Right lobe of liver (tissue), 4 donors: ENCODE measurements around the gene HBG1.

Source experiments
- CTCF ChIP-seq, 4 donors: fragments of 200-600 bp in 3 of 4; fragments of 450-650 bp in 1 of 4; IDR thresholded peaks; one replicate each; pipeline versions ENCODE4 v1.5.1 to v1.8.0; 2016 to 2022; ENCODE audit warnings: antibody characterized with exemption in 4 of 4, mild to moderate bottlenecking in 2 of 4
- POLR2A ChIP-seq: fragments of 450-650 bp; IDR thresholded peaks from one replicate; pipeline ENCODE4 v1.6.1; 2017; ENCODE audit warnings: antibody characterized with exemption, mild to moderate bottlenecking
- donor health status: DM: no; HTN: no; CAD: no.
- donor health status: DM: no; HTN: no; CAD: no.
- donor health status: DM: no; HTN: yes; CAD: no.

GRCh38 chr11:5210376-5210885, 39.2 kb downstream of the HBG1 start:
- no peak for TF ChIP-seq POLR2A
- no peak for TF ChIP-seq CTCF (IDR thresholded peaks at IDR 0.05)
